ENCODE results near the gene CTLA4.

DNA sequence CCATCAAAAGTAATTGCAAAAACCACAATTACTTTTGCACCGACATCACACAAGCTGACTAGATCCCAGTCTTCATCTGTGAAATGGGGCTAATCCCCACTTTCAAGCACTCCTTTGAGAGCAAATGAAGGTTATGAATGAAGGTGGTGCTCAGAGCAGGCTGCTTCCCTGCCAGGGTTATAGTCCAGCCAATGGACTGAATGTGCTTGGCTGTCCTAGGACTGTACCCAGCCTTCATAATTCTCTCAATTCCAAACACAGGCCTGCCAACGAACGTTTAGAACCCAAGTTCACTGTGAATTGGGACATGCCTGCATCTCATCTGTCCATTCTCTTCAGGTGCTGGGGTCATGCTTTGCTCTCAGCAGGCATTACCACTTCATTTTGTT is 41.2 kb downstream of the CTLA4 start:
- TF ChIP-seq, protein P1, sequence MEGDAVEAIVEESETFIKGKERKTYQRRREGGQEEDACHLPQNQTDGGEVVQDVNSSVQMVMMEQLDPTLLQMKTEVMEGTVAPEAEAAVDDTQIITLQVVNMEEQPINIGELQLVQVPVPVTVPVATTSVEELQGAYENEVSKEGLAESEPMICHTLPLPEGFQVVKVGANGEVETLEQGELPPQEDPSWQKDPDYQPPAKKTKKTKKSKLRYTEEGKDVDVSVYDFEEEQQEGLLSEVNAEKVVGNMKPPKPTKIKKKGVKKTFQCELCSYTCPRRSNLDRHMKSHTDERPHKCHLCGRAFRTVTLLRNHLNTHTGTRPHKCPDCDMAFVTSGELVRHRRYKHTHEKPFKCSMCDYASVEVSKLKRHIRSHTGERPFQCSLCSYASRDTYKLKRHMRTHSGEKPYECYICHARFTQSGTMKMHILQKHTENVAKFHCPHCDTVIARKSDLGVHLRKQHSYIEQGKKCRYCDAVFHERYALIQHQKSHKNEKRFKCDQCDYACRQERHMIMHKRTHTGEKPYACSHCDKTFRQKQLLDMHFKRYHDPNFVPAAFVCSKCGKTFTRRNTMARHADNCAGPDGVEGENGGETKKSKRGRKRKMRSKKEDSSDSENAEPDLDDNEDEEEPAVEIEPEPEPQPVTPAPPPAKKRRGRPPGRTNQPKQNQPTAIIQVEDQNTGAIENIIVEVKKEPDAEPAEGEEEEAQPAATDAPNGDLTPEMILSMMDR (optimal IDR thresholded peaks at IDR 0.05 in 1 of 3, IDR thresholded peaks at IDR 0.05 in 1 of 3, conservative IDR thresholded peaks at IDR 0.05 in 1 of 3; ENCODE audit: extremely low read depth in 1 of 3, insufficient read depth in 2 of 3, low read length in 3 of 3), result no peak
- no peak for TF ChIP-seq EZH2 (IDR thresholded peaks at IDR 0.05; ENCODE audit: low read length)

Measured in keratinocyte (primary cell).